Measurements from ENCODE around the gene KCNJ16.

DNA sequence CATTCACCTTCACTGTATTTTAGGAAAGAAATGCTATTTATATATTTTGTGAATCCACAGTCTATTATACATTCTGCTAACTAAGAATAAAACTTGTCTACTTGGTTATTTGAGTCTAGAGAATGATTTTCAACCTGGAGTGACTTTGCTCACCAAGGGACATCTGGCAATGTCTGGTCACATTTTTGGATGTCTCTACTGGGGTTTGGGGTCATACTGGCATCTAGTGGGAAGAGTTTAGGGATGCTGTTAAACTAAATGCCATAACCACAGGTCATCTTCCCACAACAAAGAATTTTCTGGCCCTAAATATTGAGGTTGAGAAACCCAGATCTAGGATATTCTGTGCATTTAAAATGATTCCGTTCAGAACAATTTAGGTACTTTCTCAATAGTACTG is 26.0 kb downstream of the KCNJ16 start:
- TF ChIP-seq, protein P1, sequence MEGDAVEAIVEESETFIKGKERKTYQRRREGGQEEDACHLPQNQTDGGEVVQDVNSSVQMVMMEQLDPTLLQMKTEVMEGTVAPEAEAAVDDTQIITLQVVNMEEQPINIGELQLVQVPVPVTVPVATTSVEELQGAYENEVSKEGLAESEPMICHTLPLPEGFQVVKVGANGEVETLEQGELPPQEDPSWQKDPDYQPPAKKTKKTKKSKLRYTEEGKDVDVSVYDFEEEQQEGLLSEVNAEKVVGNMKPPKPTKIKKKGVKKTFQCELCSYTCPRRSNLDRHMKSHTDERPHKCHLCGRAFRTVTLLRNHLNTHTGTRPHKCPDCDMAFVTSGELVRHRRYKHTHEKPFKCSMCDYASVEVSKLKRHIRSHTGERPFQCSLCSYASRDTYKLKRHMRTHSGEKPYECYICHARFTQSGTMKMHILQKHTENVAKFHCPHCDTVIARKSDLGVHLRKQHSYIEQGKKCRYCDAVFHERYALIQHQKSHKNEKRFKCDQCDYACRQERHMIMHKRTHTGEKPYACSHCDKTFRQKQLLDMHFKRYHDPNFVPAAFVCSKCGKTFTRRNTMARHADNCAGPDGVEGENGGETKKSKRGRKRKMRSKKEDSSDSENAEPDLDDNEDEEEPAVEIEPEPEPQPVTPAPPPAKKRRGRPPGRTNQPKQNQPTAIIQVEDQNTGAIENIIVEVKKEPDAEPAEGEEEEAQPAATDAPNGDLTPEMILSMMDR (IDR thresholded peaks at IDR 0.05), result no peak
- no peak for TF ChIP-seq POLR2A (IDR thresholded peaks at IDR 0.05)
